ENCODE results near the gene PLEKHA8. TPM values are rescaled to one million over a fixed set of nuclear protein-coding genes. Genes with fewer than 3 reads are reported as not detected.

PLEKHA8 gene
- total and polyA plus RNA-seq, 2 of the 8 experiments (the other 6 are each of a cell fraction or from before 2014, with no cell fraction given): 10.7 to 44.0 TPM

- peaks cover 0 to 5% of the 10 kb centered on the region in 2 experiments for H4K20me1 ChIP-seq (replicated peaks in 1 of 2; ENCODE audit: control insufficient read depth in 1 of 2, insufficient read depth in 2 of 2, low read length in 2 of 2)
- H3K9ac ChIP-seq (replicated peaks in 1 of 4; ENCODE audit: extremely low read depth in 1 of 4, low read depth in 3 of 4, low read length in 3 of 4): peak overlapping the region; percentile 12 to 70 (median 62); a peak in 6 of 7 replicates
- 2% methylated on average over 47 of the region's 93 CpGs; no CpG with 5 or more reads in 1 of the 2 experiments for WGBS, 2 experiments (ENCODE audit: extremely low coverage in 1 of 2, insufficient coverage in 1 of 2, insufficient read length in 1 of 2, insufficient replicate concordance in 2 of 2, low coverage in 1 of 2, low lambda C conversion rate in 2 of 2, missing lambda C conversion rate in 1 of 2)
- TF ChIP-seq MAX (IDR thresholded peaks at IDR 0.05) (peak; percentile 33), RBBP5 (IDR thresholded peaks at IDR 0.05; ENCODE audit: borderline replicate concordance, low read depth, low read length) (0 out of 2 replicates have a peak, but pooled peaks have one; percentile 46), EP300 (IDR thresholded peaks at IDR 0.05; ENCODE audit: borderline replicate concordance in 1 of 2, low read depth in 2 of 2, low read length in 2 of 2) (no peak), PHF8 (conservative IDR thresholded peaks at IDR 0.05; ENCODE audit: low read depth, low read length) (no peak), POLR2AphosphoS5 (IDR thresholded peaks at IDR 0.05; ENCODE audit: low read depth, low read length) (no peak), TAF1 (IDR thresholded peaks at IDR 0.05; ENCODE audit: low read depth, low read length) (peak; percentile 16; the same call in 1 of the 2 replicates), SUZ12 (IDR thresholded peaks at IDR 0.05; ENCODE audit: low read length) (no peak), NRF1 (IDR thresholded peaks at IDR 0.05; ENCODE audit: low read depth, low read length) (peak; percentile 16; the same call in 1 of the 2 replicates), RNF2 (IDR thresholded peaks at IDR 0.05; ENCODE audit: borderline replicate concordance, low read depth, low read length, missing control alignments, poor library complexity, severe bottlenecking) (peak; percentile 13), ASH2L (IDR thresholded peaks at IDR 0.05; ENCODE audit: low read length) (peak; percentile 25)
These were observed 107.3 kb downstream of the PLEKHA8 start for GRCh38 chr7:30135301-30136116.

More at GRCh38 chr7:30135301-30136116, 107.3 kb downstream of the PLEKHA8 start:
- no peak overlapping the region for H2AK5ac ChIP-seq (ENCODE audit: low read depth, low read length)
- no peak overlapping the region for H4K5ac ChIP-seq (ENCODE audit: insufficient read length, low read depth, low read length)
- peak overlapping the region; percentile 77 to 93 for H3K4me2 ChIP-seq (ENCODE audit: insufficient read depth in 1 of 2, low read depth in 2 of 2, low read length in 2 of 2)
- H3K27ac ChIP-seq (ENCODE audit: low read depth, low read length): no peak overlapping the region
- H3K9me3 ChIP-seq (ENCODE audit: insufficient read depth in 2 of 2, low read depth in 1 of 2, low read length in 1 of 2): no peaks in the 10 kb centered on the region
- H3K14ac ChIP-seq (ENCODE audit: insufficient read length): no peak overlapping the region
- peak overlapping the region; percentile 51 to 86 (median 70) for H3K4me3 ChIP-seq (ENCODE audit: extremely low read depth in 1 of 4, insufficient read depth in 2 of 4, low read depth in 3 of 4, low read length in 4 of 4)
- no peak overlapping the region for H2BK12ac ChIP-seq (ENCODE audit: low read depth, low read length)
- H2BK20ac ChIP-seq (ENCODE audit: low read length): no peak overlapping the region
- H3K4me1 ChIP-seq (replicated peaks in 1 of 4; ENCODE audit: control insufficient read depth in 3 of 4, insufficient read depth in 4 of 4, low read length in 3 of 4): peaks cover 0 to 4% (median 3%) of the 10 kb centered on the region in 4 experiments; a peak in 3 of 7 replicates
- H4K8ac ChIP-seq (ENCODE audit: extremely low read depth, insufficient read depth, low read length): peak overlapping the region; percentile 88; the same call in 1 of the 2 replicates
- no peak overlapping the region for H3K18ac ChIP-seq (ENCODE audit: extremely low read depth, low read length)
- H3K23ac ChIP-seq (ENCODE audit: insufficient read length): no peak overlapping the region
- peaks cover 3 to 19% (median 16%) of the 10 kb centered on the region in 4 experiments for H3K27me3 ChIP-seq (replicated peaks in 1 of 4; ENCODE audit: control insufficient read depth in 3 of 4, extremely low read depth in 1 of 4, insufficient read depth in 3 of 4, low read length in 3 of 4)
- no peaks in the 10 kb centered on the region for H3K36me3 ChIP-seq (ENCODE audit: control insufficient read depth in 2 of 4, insufficient read depth in 4 of 4, low read length in 3 of 4)
- POLR2A ChIA-PET (ENCODE audit: partially characterized antibody): interaction anchor here (1.2 to 1.6 kb wide), 4 partner anchors 10 to 13 kb away, joined by 3 to 4 read pairs (median 4); no protein-coding TSS in a partner anchor
- H2AFZ ChIP-seq (ENCODE audit: low read length): peak overlapping the region; percentile 94; the same call in 1 of the 2 replicates
- FAIRE-seq: no peak
- CTCF ChIA-PET (ENCODE audit: partially characterized antibody): interaction anchor here (0.6 to 1.2 kb wide), 7 partner anchors 9 to 429 kb away, joined by 3 to 4 read pairs (median 3); no protein-coding TSS in a partner anchor
- H4K91ac ChIP-seq (replicated peaks; ENCODE audit: insufficient read length, low read length): no peak overlapping the region
- no peak overlapping the region for H3K56ac ChIP-seq (replicated peaks; ENCODE audit: insufficient read length, low read depth, low read length)
- DNase-seq (ENCODE audit: low read depth in 1 of 2, low spot score in 2 of 2): peak in 1 of 2 experiments; percentile 72
- H2BK15ac ChIP-seq (ENCODE audit: low read length): 0 out of 2 replicates have a peak overlapping the region, but pooled peaks have one; percentile 37
- H2BK5ac ChIP-seq (ENCODE audit: low read depth, low read length): no peak overlapping the region
- no peak overlapping the region for H2BK120ac ChIP-seq (replicated peaks; ENCODE audit: low read depth, low read length)
- H3K79me2 ChIP-seq (ENCODE audit: control insufficient read depth in 1 of 2, insufficient read depth in 2 of 2, low read length in 2 of 2): no peaks in the 10 kb centered on the region
- no peak overlapping the region for H3K4ac ChIP-seq (replicated peaks; ENCODE audit: insufficient read length, low read depth, low read length)
- H3K79me1 ChIP-seq (ENCODE audit: low read depth, low read length): no peaks in the 10 kb centered on the region
- H3K23me2 ChIP-seq (ENCODE audit: low read depth, low read length): peaks cover 11% of the 10 kb centered on the region
